SK-N-SH treated with all-trans-retinoic acid at 6 μM for 48 hours (cell line): ENCODE data around the gene SCN8A.
A peak's percentile ranks its signal among the peaks of the same experiment; 100 is the strongest.

Source experiments
- ATAC-seq: fragments of 200-7000 bp; cut with Tn5 transposase; 3 replicates; pipeline ENCODE4 v1.9.1; 2020; ENCODE audit warnings: mild to moderate bottlenecking, moderate library complexity
- ARNTL ChIP-seq: fragments of 450-650 bp; formaldehyde crosslinking; IDR thresholded peaks from 2 replicates; pipeline ENCODE4 v1.5.0; 2020; ENCODE audit warnings: low read depth, mild to moderate bottlenecking, moderate library complexity, borderline replicate concordance
- BACH2 ChIP-seq: fragments of 250-450 bp; sonication (Bioruptor Pico); IDR thresholded peaks from 2 replicates; pipeline ENCODE4 v1.9.0; 2021; ENCODE audit warnings: mild to moderate bottlenecking, borderline replicate concordance
- CREB5 ChIP-seq: fragments of 250-450 bp; sonication (Bioruptor Pico); IDR thresholded peaks from 2 replicates; pipeline ENCODE4 v1.5.1; 2020; ENCODE audit warnings: low read depth, mild to moderate bottlenecking, moderate library complexity
- CSDC2 ChIP-seq: fragments of 250-450 bp; sonication (Bioruptor Pico); IDR thresholded peaks from 2 replicates; pipeline ENCODE4 v1.5.0; 2020; ENCODE audit warnings: mild to moderate bottlenecking, moderate library complexity
- ESRRG ChIP-seq: fragments of 250-450 bp; sonication (Bioruptor Pico); IDR thresholded peaks from 2 replicates; pipeline ENCODE4 v1.6.1; 2021; ENCODE audit warnings: mild to moderate bottlenecking
- GLIS3 ChIP-seq: fragments of 250-450 bp; sonication (Bioruptor Pico); IDR thresholded peaks from 2 replicates; pipeline ENCODE4 v1.5.0; 2020; ENCODE audit warnings: mild to moderate bottlenecking, moderate library complexity
- ISL1 ChIP-seq: fragments of 250-450 bp; sonication (Bioruptor Pico); IDR thresholded peaks from 2 replicates; pipeline ENCODE4 v2.1.2; 2022; ENCODE audit warnings: mild to moderate bottlenecking, moderate library complexity
- OSR1 ChIP-seq: fragments of 250-450 bp; sonication (Bioruptor Pico); IDR thresholded peaks from 2 replicates; pipeline ENCODE4 v1.8.0; 2022; ENCODE audit warnings: moderate library complexity, mild to moderate bottlenecking, inconsistent platforms
- POU6F1 ChIP-seq: fragments of 250-450 bp; sonication (Bioruptor Pico); IDR thresholded peaks from 2 replicates; pipeline ENCODE4 v1.8.0; 2021; ENCODE audit warnings: low read depth, mild to moderate bottlenecking, moderate library complexity, borderline replicate concordance
- PPARA ChIP-seq: fragments of 250-450 bp; sonication (Bioruptor Pico); IDR thresholded peaks from 2 replicates; pipeline ENCODE4 v1.5.0; 2020; ENCODE audit warnings: mild to moderate bottlenecking, borderline replicate concordance
- RARB ChIP-seq: fragments of 250-450 bp; sonication (Bioruptor Pico); IDR thresholded peaks from 2 replicates; pipeline ENCODE4 v1.8.0; 2021; ENCODE audit warnings: mild to moderate bottlenecking, moderate library complexity
- SNAI2 ChIP-seq: fragments of 250-450 bp; sonication (Bioruptor Pico); IDR thresholded peaks from 2 replicates; pipeline ENCODE4 v1.5.0; 2020; ENCODE audit warnings: mild to moderate bottlenecking, moderate library complexity
- TOX ChIP-seq: fragments of 250-450 bp; sonication (Bioruptor Pico); IDR thresholded peaks from 2 replicates; pipeline ENCODE4 v1.8.0; 2021; ENCODE audit warnings: mild to moderate bottlenecking, moderate library complexity, borderline replicate concordance
- ZC3H10 ChIP-seq: fragments of 250-450 bp; sonication (Bioruptor Pico); IDR thresholded peaks from 2 replicates; pipeline ENCODE4 v1.5.1; 2021; ENCODE audit warnings: mild to moderate bottlenecking, moderate library complexity
- ZFP3 ChIP-seq: fragments of 250-450 bp; sonication (Bioruptor Pico); IDR thresholded peaks from 2 replicates; pipeline ENCODE4 v1.5.0; 2020; ENCODE audit warnings: mild to moderate bottlenecking, moderate library complexity
- ZFP30 ChIP-seq: fragments of 450-650 bp; formaldehyde crosslinking; IDR thresholded peaks from 2 replicates; pipeline ENCODE4 v1.5.0; 2022; ENCODE audit warnings: mild to moderate bottlenecking, moderate library complexity
- ZNF565 ChIP-seq: fragments of 450-650 bp; formaldehyde crosslinking; conservative IDR thresholded peaks from 2 replicates; pipeline ENCODE4 v1.5.0; 2020; ENCODE audit warnings: low read depth, mild to moderate bottlenecking, moderate library complexity
- ZNF70 ChIP-seq: fragments of 450-650 bp; formaldehyde crosslinking; IDR thresholded peaks from 2 replicates; pipeline ENCODE4 v1.5.0; 2020; ENCODE audit warnings: mild to moderate bottlenecking, moderate library complexity
- ZNF8 ChIP-seq: fragments of 450-650 bp; formaldehyde crosslinking; IDR thresholded peaks from 2 replicates; pipeline ENCODE4 v1.5.0; 2020; ENCODE audit warnings: mild to moderate bottlenecking, moderate library complexity
- TF ChIP-seq, protein P1 (sequence below): fragments of 250-450 bp; sonication (Bioruptor Pico); IDR thresholded peaks from 2 replicates; pipeline ENCODE4 v1.5.0; 2020; ENCODE audit warnings: mild to moderate bottlenecking, moderate library complexity
- TF ChIP-seq, protein P2 (sequence below): fragments of 250-450 bp; sonication (Bioruptor Pico); IDR thresholded peaks from 2 replicates; pipeline ENCODE4 v1.8.0; 2020; ENCODE audit warnings: mild to moderate bottlenecking, moderate library complexity, borderline replicate concordance

The SCN8A gene

DNA sequence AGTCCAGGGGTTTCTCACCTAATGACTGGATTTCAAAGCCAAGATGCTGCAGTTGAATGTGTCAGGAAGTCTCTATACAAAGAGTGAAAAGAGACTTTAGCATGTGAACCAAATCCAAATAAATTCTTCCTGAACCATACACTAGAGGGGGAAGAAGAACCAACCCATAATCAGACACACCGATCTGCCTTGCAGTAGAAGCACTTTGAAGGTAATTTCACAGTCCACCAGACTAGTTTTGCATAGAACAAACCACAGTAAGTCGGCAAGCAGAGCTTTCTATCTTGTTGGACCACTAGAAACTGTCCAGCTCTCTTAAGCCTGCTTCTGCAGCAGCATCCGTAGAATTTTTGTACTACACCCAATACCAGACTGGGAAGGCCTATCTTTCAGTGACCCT lies 218.2 kb downstream of the SCN8A start (continued):
- TF ChIP-seq, protein P1, sequence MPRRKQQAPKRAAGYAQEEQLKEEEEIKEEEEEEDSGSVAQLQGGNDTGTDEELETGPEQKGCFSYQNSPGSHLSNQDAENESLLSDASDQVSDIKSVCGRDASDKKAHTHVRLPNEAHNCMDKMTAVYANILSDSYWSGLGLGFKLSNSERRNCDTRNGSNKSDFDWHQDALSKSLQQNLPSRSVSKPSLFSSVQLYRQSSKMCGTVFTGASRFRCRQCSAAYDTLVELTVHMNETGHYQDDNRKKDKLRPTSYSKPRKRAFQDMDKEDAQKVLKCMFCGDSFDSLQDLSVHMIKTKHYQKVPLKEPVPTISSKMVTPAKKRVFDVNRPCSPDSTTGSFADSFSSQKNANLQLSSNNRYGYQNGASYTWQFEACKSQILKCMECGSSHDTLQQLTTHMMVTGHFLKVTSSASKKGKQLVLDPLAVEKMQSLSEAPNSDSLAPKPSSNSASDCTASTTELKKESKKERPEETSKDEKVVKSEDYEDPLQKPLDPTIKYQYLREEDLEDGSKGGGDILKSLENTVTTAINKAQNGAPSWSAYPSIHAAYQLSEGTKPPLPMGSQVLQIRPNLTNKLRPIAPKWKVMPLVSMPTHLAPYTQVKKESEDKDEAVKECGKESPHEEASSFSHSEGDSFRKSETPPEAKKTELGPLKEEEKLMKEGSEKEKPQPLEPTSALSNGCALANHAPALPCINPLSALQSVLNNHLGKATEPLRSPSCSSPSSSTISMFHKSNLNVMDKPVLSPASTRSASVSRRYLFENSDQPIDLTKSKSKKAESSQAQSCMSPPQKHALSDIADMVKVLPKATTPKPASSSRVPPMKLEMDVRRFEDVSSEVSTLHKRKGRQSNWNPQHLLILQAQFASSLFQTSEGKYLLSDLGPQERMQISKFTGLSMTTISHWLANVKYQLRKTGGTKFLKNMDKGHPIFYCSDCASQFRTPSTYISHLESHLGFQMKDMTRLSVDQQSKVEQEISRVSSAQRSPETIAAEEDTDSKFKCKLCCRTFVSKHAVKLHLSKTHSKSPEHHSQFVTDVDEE, result no peak
- TF ChIP-seq BACH2, result no peak
- no peak for TF ChIP-seq OSR1
- TF ChIP-seq TOX (CRISPR knock-in tag), result no peak
- TF ChIP-seq ZNF70, result no peak
- TF ChIP-seq, all 23 proteins: peak for 0

- TF ChIP-seq, protein P1, result no peak
- TF ChIP-seq ZNF8 (CRISPR knock-in tag) (no peak), ISL1 (CRISPR knock-in tag) (no peak), ZFP30 (no peak), ARNTL (CRISPR knock-in tag) (no peak), TOX (CRISPR knock-in tag) (no peak), PPARA (CRISPR knock-in tag) (no peak), GLIS3 (no peak), ZFP3 (no peak), ZNF565 (no peak)
- TF ChIP-seq, protein P2, sequence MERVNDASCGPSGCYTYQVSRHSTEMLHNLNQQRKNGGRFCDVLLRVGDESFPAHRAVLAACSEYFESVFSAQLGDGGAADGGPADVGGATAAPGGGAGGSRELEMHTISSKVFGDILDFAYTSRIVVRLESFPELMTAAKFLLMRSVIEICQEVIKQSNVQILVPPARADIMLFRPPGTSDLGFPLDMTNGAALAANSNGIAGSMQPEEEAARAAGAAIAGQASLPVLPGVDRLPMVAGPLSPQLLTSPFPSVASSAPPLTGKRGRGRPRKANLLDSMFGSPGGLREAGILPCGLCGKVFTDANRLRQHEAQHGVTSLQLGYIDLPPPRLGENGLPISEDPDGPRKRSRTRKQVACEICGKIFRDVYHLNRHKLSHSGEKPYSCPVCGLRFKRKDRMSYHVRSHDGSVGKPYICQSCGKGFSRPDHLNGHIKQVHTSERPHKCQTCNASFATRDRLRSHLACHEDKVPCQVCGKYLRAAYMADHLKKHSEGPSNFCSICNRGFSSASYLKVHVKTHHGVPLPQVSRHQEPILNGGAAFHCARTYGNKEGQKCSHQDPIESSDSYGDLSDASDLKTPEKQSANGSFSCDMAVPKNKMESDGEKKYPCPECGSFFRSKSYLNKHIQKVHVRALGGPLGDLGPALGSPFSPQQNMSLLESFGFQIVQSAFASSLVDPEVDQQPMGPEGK (CRISPR knock-in tag), result no peak
- TF ChIP-seq, all 23 proteins: peak for 0
- ATAC-seq, result no peak
These were observed 220.5 kb downstream of the SCN8A start for GRCh38 chr12:51811203-51812202.

- TF ChIP-seq PPARA (CRISPR knock-in tag), result no peak
- ATAC-seq, result no peak
These were observed 221.8 kb downstream of the SCN8A start for GRCh38 chr12:51812871-51813270.

DNA sequence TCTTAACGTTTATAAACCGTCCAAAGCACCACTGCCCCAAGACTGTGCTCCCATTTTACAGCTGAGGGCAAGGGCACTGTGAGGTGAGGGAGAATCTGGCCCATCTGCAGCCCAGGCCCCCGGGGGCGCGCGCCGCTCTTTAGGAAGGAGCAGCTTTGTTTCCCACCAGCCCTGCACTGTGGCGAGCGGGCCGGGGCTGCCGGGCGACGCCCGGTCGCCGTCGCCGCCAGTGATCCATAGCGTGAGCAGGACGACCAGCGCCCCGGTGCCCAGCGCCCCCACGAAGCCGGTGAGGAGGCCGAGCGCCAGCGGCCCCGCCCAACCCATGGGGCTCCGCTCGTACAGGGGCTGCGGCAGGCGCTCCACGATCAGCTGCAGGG lies 222.9 kb downstream of the SCN8A start:
- peak; percentile 13; the same call in 2 of the 3 replicates for ATAC-seq
- no peak for TF ChIP-seq RARB (CRISPR knock-in tag)
- no peak for TF ChIP-seq ISL1 (CRISPR knock-in tag)
- TF ChIP-seq POU6F1 (CRISPR knock-in tag), result no peak
- TF ChIP-seq CSDC2 (CRISPR knock-in tag), result no peak
- no peak for TF ChIP-seq ARNTL (CRISPR knock-in tag)
- no peak for TF ChIP-seq SNAI2 (CRISPR knock-in tag)
- TF ChIP-seq ZC3H10 (CRISPR knock-in tag), result no peak
- TF ChIP-seq, protein P2 (CRISPR knock-in tag), result no peak
- TF ChIP-seq ESRRG, result no peak
- TF ChIP-seq CREB5 (CRISPR knock-in tag), result no peak
- no peak for TF ChIP-seq ZNF70
